Measurements from ENCODE around the gene ANK2. TPM values are rescaled to one million over a fixed set of nuclear protein-coding genes. Genes with fewer than 3 reads are reported as not detected.

Gene ANK2
- total RNA-seq, 2 experiments from 2014 or later: 0.38 to 4.0 TPM

GRCh38 chr4:113160548-113160947, 111.1 kb downstream of the ANK2 start:
- no peak overlapping the region for H3K4me3 ChIP-seq (ENCODE audit: low read depth, low read length, poor library complexity, severe bottlenecking)
- CTCF ChIA-PET (ENCODE audit: unreplicated experiment): no interaction called here
- DNase-seq (ENCODE audit: low spot score): no peak
- TF ChIP-seq CTCF (conservative IDR thresholded peaks at IDR 0.05; ENCODE audit: low read length) (no peak), EZH2phosphoT487 (IDR thresholded peaks at IDR 0.05; ENCODE audit: borderline replicate concordance, low read depth, low read length) (no peak)
- no peak overlapping the region for H2AFZ ChIP-seq (ENCODE audit: low read length)
- no TSS peak for BruUV-seq (replicated peaks)
- H3K27ac ChIP-seq (ENCODE audit: low read depth, low read length, poor library complexity, severe bottlenecking): no peak overlapping the region
- no peaks in the 10 kb centered on the region for H3K4me1 ChIP-seq (ENCODE audit: insufficient read depth, low read length, poor library complexity, severe bottlenecking)
- H4K20me1 ChIP-seq (ENCODE audit: insufficient read depth, low read length): no peaks in the 10 kb centered on the region
- no peaks in the 10 kb centered on the region for H3K79me2 ChIP-seq (ENCODE audit: insufficient read depth, low read depth, low read length)
- H3K36me3 ChIP-seq (ENCODE audit: insufficient read depth, low read length): no peaks in the 10 kb centered on the region
- H3K4me2 ChIP-seq (ENCODE audit: low read length): no peak overlapping the region
- POLR2A ChIA-PET: interaction anchor here (0.8 to 1.0 kb wide), 2 partner anchors 13 to 1481 kb away, joined by 3 read pairs; no protein-coding TSS in a partner anchor
- H3K9me3 ChIP-seq (ENCODE audit: low read length): no peaks in the 10 kb centered on the region
- no peaks in the 10 kb centered on the region for H3K9me2 ChIP-seq (ENCODE audit: insufficient read depth, low read length)
- intact Hi-C loops (cut with micrococcal nuclease; ENCODE audit: unreplicated experiment): no loop called here

- Histone ChIP-seq H3K27ac (ENCODE audit: low read depth, low read length, poor library complexity, severe bottlenecking) (no peak overlapping the region), H2AFZ (ENCODE audit: low read length) (no peak overlapping the region), H3K4me2 (ENCODE audit: low read length) (no peak overlapping the region), H3K9me2 (ENCODE audit: insufficient read depth, low read length) (no peaks in the 10 kb centered on the region), H3K79me2 (ENCODE audit: insufficient read depth, low read depth, low read length) (no peaks in the 10 kb centered on the region), H3K9me3 (ENCODE audit: low read length) (no peaks in the 10 kb centered on the region), H4K20me1 (ENCODE audit: insufficient read depth, low read length) (no peaks in the 10 kb centered on the region), H3K4me3 (ENCODE audit: low read depth, low read length, poor library complexity, severe bottlenecking) (no peak overlapping the region), H3K36me3 (ENCODE audit: insufficient read depth, low read length) (no peaks in the 10 kb centered on the region), H3K4me1 (ENCODE audit: insufficient read depth, low read length, poor library complexity, severe bottlenecking) (no peaks in the 10 kb centered on the region)
- no peak for DNase-seq (ENCODE audit: low spot score)
- TF ChIP-seq EZH2phosphoT487 (IDR thresholded peaks at IDR 0.05; ENCODE audit: borderline replicate concordance, low read depth, low read length): no peak
- TF ChIP-seq CTCF (conservative IDR thresholded peaks at IDR 0.05; ENCODE audit: low read length): no peak
- CTCF ChIA-PET (ENCODE audit: unreplicated experiment): no interaction called here
- no TSS peak for BruUV-seq (replicated peaks)
- intact Hi-C loops (cut with micrococcal nuclease; ENCODE audit: unreplicated experiment): no loop called here
- POLR2A ChIA-PET: interaction anchor here (0.5 to 1.1 kb wide), 4 partner anchors 10 to 619 kb away, joined by 3 to 7 read pairs (median 4); no protein-coding TSS in a partner anchor
Observed at GRCh38 chr4:113162089-113162488, 112.6 kb downstream of the ANK2 start.

- intact Hi-C loops (cut with micrococcal nuclease; ENCODE audit: unreplicated experiment): no loop called here
- no peaks in the 10 kb centered on the region for H3K79me2 ChIP-seq (ENCODE audit: insufficient read depth, low read depth, low read length)
- H3K9me3 ChIP-seq (ENCODE audit: low read length): no peaks in the 10 kb centered on the region
- no peaks in the 10 kb centered on the region; the same call in 1 of the 2 replicates for H4K20me1 ChIP-seq (ENCODE audit: insufficient read depth, low read length)
- no peak overlapping the region for H3K27ac ChIP-seq (ENCODE audit: low read depth, low read length, poor library complexity, severe bottlenecking)
- no TSS peak for BruUV-seq (replicated peaks)
- no peaks in the 10 kb centered on the region for H3K9me2 ChIP-seq (ENCODE audit: insufficient read depth, low read length)
- TF ChIP-seq EZH2phosphoT487 (IDR thresholded peaks at IDR 0.05; ENCODE audit: borderline replicate concordance, low read depth, low read length) (no peak), CTCF (conservative IDR thresholded peaks at IDR 0.05; ENCODE audit: low read length) (no peak)
- no peak overlapping the region for H3K4me2 ChIP-seq (ENCODE audit: low read length)
- CTCF ChIA-PET (ENCODE audit: unreplicated experiment): no interaction called here
- DNase-seq (ENCODE audit: low spot score): no peak
- H3K4me1 ChIP-seq (ENCODE audit: insufficient read depth, low read length, poor library complexity, severe bottlenecking): no peaks in the 10 kb centered on the region
- H3K4me3 ChIP-seq (ENCODE audit: low read depth, low read length, poor library complexity, severe bottlenecking): no peak overlapping the region
- no peak overlapping the region for H2AFZ ChIP-seq (ENCODE audit: low read length)
- H3K36me3 ChIP-seq (ENCODE audit: insufficient read depth, low read length): no peaks in the 10 kb centered on the region
- POLR2A ChIA-PET: no interaction called here
Observed at GRCh38 chr4:113169368-113169767, 119.9 kb downstream of the ANK2 start.
